ENCODE data around the gene KRTAP13-1. TPM values are rescaled to one million over a fixed set of nuclear protein-coding genes. Genes with fewer than 3 reads are reported as not detected.

KRTAP13-1 gene
- not detected for total RNA-seq
- not detected for polyA plus RNA-seq
- long read RNA-seq, donor 1, result 0 reads
- long read RNA-seq, donor 2, result 0 reads
- long read RNA-seq, donor 3, result 0 reads
- long read RNA-seq, donor 4, result 0 reads
- long read RNA-seq, donor 5, result 0 reads
- long read RNA-seq, donor 6, result 0 reads
- long read RNA-seq, donor 7, result 0 reads
- long read RNA-seq, donor 8, result 0 reads
- long read RNA-seq, donor 9, result 0 reads
- long read RNA-seq, donor 10, result 0 reads

GRCh38 chr21:30395731-30396130 lies at the start of gene KRTAP13-1:
Gene KRTAP13-1 (plus strand): TSS chr21:30396031. CDS start chr21:30396087, 56 bp downstream.
- no peaks in the 10 kb centered on the region for H3K27me3 ChIP-seq
- no peak for TF ChIP-seq CTCF (IDR thresholded peaks at IDR 0.05)
- no peak for TF ChIP-seq POLR2A (IDR thresholded peaks at IDR 0.05)
- H3K9me3 ChIP-seq (replicated peaks in 1 of 3), result no peaks in the 10 kb centered on the region
- H3K27ac ChIP-seq, result no peak within 1 kb of the TSS
- WGBS, 4 donors, result 43 to 58% (median 52%) methylated on average over 4 of the region's 4 CpGs
- H3K36me3 ChIP-seq (replicated peaks in 1 of 2), result no peaks in the 10 kb centered on the region
- intact Hi-C loops (cut with DNase I), result no loop called here
- H3K4me1 ChIP-seq (replicated peaks in 1 of 2), result no peaks in the 10 kb centered on the region
- H3K4me3 ChIP-seq, result no peak within 1 kb of the TSS
- no peak for DNase-seq

- H3K27ac ChIP-seq, result no peak within 1 kb of the TSS
- no peak within 1 kb of the TSS for H3K4me3 ChIP-seq
- no peak for DNase-seq
- TF ChIP-seq POLR2A (IDR thresholded peaks at IDR 0.05) (no peak), CTCF (IDR thresholded peaks at IDR 0.05) (no peak)
- no peaks in the 10 kb centered on the region for H3K9me3 ChIP-seq (replicated peaks in 1 of 3)
- no peaks in the 10 kb centered on the region for H3K4me1 ChIP-seq (replicated peaks in 1 of 2)
- no peaks in the 10 kb centered on the region for H3K36me3 ChIP-seq (replicated peaks in 1 of 2)
- 79 to 96% (median 89%) methylated on average over 4 of the region's 4 CpGs for WGBS, 4 donors
- H3K27me3 ChIP-seq, result no peaks in the 10 kb centered on the region
- intact Hi-C loops (cut with DNase I), result no loop called here
Measured at GRCh38 chr21:30348506-30348905, 47.3 kb upstream of the KRTAP13-1 start, which contains the start of gene KRTAP23-1. Gene KRTAP23-1 (minus strand): TSS chr21:30348606. CDS start chr21:30348606, 0 bp downstream.

- H3K9me3 ChIP-seq (replicated peaks in 1 of 3), result no peaks in the 10 kb centered on the region
- no peak for TF ChIP-seq CTCF (IDR thresholded peaks at IDR 0.05)
- no peak for TF ChIP-seq POLR2A (IDR thresholded peaks at IDR 0.05)
- H3K27ac ChIP-seq, result no peak overlapping the region
- H3K4me3 ChIP-seq, result no peak overlapping the region
- no peaks in the 10 kb centered on the region for H3K36me3 ChIP-seq (replicated peaks in 1 of 2)
- 40 to 54% (median 48%) methylated on average over 3 of the region's 3 CpGs for WGBS, 4 donors
- intact Hi-C loops (cut with DNase I), result no loop called here
- H3K27me3 ChIP-seq, result no peaks in the 10 kb centered on the region
- no peak for DNase-seq
- no peaks in the 10 kb centered on the region for H3K4me1 ChIP-seq (replicated peaks in 1 of 2)
Measured at GRCh38 chr21:30349572-30349971, 46.3 kb upstream of the KRTAP13-1 start.

GRCh38 chr21:30351534-30351933 lies 44.3 kb upstream of the KRTAP13-1 start:
- Histone ChIP-seq H3K4me1 (replicated peaks in 1 of 2) (no peaks in the 10 kb centered on the region), H3K36me3 (replicated peaks in 1 of 2) (no peaks in the 10 kb centered on the region), H3K4me3 (no peak overlapping the region), H3K27ac (no peak overlapping the region), H3K9me3 (replicated peaks in 1 of 3) (no peaks in the 10 kb centered on the region), H3K27me3 (no peaks in the 10 kb centered on the region)
- DNase-seq, result no peak
- WGBS, 4 donors, result 84 to 93% (median 90%) methylated on average over 1 of the region's 1 CpG
- intact Hi-C loops (cut with DNase I), result no loop called here
- no peak for TF ChIP-seq POLR2A (IDR thresholded peaks at IDR 0.05)
- no peak for TF ChIP-seq CTCF (IDR thresholded peaks at IDR 0.05)
